ENCODE data around the gene PSMD12.
A peak's percentile ranks its signal among the peaks of the same experiment; 100 is the strongest.
"Not testable (repeated sequence)": the region's sequence is repeated elsewhere in the genome, so short reads cannot be mapped to it uniquely, and the experiment has no call there.

Gene PSMD12

GRCh38 chr17:67412032-67412431, 45.7 kb upstream of the PSMD12 start:
- ChIA-PET POLR2A (ENCODE audit: low non-redundant PET) (no interaction called here), CTCF (interaction anchor here (0.8 kb wide), 1 partner anchor 37 kb away, joined by 3 read pairs; no protein-coding TSS in a partner anchor)
- H3K27ac ChIP-seq = no peak overlapping the region
- TF ChIP-seq, protein P1, sequence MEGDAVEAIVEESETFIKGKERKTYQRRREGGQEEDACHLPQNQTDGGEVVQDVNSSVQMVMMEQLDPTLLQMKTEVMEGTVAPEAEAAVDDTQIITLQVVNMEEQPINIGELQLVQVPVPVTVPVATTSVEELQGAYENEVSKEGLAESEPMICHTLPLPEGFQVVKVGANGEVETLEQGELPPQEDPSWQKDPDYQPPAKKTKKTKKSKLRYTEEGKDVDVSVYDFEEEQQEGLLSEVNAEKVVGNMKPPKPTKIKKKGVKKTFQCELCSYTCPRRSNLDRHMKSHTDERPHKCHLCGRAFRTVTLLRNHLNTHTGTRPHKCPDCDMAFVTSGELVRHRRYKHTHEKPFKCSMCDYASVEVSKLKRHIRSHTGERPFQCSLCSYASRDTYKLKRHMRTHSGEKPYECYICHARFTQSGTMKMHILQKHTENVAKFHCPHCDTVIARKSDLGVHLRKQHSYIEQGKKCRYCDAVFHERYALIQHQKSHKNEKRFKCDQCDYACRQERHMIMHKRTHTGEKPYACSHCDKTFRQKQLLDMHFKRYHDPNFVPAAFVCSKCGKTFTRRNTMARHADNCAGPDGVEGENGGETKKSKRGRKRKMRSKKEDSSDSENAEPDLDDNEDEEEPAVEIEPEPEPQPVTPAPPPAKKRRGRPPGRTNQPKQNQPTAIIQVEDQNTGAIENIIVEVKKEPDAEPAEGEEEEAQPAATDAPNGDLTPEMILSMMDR (conservative IDR thresholded peaks at IDR 0.05; ENCODE audit: low read depth) = no peak
- DNase-seq (ENCODE audit: low spot score) = no peak

DNA sequence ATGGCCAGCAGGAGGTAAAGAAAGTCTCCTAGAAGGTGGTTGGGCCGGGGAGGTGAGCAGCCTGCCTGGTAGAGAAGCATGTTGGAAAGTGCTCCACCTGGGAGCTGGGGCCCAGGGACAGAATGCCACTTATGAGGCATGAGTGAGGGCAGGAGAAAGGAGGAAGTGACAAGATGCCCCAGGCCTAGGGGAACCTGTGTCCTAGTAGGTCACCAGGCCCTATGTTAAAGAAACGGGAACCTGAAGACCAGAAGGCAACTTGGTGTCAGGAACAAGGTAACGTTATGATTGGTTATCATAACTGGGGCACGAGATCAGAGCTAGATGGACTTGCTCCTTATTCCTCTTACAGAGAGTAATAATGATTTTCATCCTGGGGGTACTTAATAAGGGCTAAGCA, 45.0 kb upstream of the PSMD12 start:
- TF ChIP-seq, protein P1 (conservative IDR thresholded peaks at IDR 0.05; ENCODE audit: low read depth) = no peak
- ChIA-PET POLR2A (ENCODE audit: low non-redundant PET) (no interaction called here), CTCF (interaction anchor here (0.8 kb wide), 1 partner anchor 37 kb away, joined by 3 read pairs; no protein-coding TSS in a partner anchor)
- no peak overlapping the region for H3K27ac ChIP-seq
- no peak for DNase-seq (ENCODE audit: low spot score)

GRCh38 chr17:67408455-67408830, 42.1 kb upstream of the PSMD12 start:
- DNase-seq (ENCODE audit: low spot score); CTCF ChIA-PET; POLR2A ChIA-PET (ENCODE audit: low non-redundant PET): not testable (repeated sequence)
- peak overlapping the region; percentile 22 for H3K27ac ChIP-seq

DNA sequence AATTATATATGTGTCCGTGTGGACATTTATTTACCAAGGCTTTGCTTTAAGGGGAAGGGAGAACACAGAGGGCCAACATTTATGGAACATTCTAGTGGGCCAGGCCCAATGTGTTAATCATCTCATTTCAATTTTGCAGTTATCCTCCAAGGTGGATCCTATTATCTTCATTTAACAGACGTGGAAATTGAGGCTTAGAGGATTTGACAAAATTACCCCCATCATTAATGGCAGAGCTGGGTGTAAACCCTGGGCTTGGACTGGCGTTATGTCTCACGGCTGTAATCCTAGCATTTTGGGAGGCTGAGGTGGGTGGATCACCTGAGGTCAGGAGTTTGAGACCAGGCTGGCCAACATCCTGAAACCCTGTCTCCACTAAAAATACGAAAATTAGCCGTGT, 37.1 kb upstream of the PSMD12 start:
- ChIA-PET CTCF (interaction anchor here (1.1 kb wide), 1 partner anchor 17 kb away, joined by 3 read pairs; no protein-coding TSS in a partner anchor), POLR2A (ENCODE audit: low non-redundant PET) (no interaction called here)
- DNase-seq (ENCODE audit: low spot score) = no peak
- H3K27ac ChIP-seq = no peak overlapping the region
- TF ChIP-seq, protein P1 (conservative IDR thresholded peaks at IDR 0.05; ENCODE audit: low read depth) = no peak

- no peak overlapping the region for H3K27ac ChIP-seq
- TF ChIP-seq, protein P1 (conservative IDR thresholded peaks at IDR 0.05; ENCODE audit: low read depth) = no peak
- POLR2A ChIA-PET (ENCODE audit: low non-redundant PET) = no interaction called here
- DNase-seq (ENCODE audit: low spot score) = no peak
- CTCF ChIA-PET = no interaction called here
Measured at GRCh38 chr17:67403065-67403464, 36.7 kb upstream of the PSMD12 start.

DNA sequence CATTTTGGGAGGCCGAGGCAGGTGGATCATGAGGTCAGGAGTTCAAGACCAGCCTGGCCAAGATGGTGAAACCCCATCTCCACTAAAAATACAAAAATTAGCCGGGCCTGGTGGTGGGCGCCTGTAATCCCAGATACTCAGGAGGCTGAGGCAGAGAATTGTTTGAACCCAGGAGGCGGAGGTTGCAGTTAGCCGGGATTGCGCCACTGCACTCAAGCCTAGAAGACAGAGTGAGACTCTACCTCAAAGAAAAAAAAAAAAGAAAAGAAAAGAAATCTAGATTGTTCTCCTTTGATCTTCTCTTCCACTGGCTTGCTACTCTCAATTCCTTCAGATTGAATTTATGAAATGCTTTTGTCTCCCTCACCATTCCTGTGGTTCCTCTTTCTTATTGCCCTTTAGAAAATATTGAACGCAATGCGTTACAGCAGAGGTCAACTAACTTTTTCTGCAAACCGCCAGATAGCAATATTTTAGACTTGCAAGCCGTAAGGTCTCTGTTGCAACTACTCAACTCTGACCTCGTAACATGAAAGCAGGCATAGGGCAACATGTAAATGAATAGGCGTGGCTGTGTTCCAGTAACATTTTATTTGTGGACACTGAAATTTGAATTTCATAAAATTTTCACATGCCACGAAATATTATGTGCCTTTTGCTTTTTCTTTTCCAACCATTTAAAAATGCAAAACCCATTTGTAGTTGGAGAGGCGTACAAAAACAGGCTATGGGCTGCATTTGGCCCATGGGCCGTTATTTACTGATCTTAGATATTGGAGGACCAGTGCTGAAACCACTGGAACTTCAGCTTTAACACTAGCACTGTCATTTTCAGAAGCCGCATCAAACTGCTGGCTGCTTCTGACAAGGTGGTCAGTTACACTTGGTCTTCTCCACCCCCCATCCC, 35.5 kb upstream of the PSMD12 start:
- no peak for DNase-seq (ENCODE audit: low spot score)
- TF ChIP-seq, protein P1 (conservative IDR thresholded peaks at IDR 0.05; ENCODE audit: low read depth) = no peak
- POLR2A ChIA-PET (ENCODE audit: low non-redundant PET) = no interaction called here
- H3K27ac ChIP-seq = no peak overlapping the region
- CTCF ChIA-PET = no interaction called here

- CTCF ChIA-PET = interaction anchor here (0.6 kb wide), 1 partner anchor 14 kb away, joined by 4 read pairs; no protein-coding TSS in a partner anchor
- no peak overlapping the region for H3K27ac ChIP-seq
- POLR2A ChIA-PET (ENCODE audit: low non-redundant PET) = no interaction called here
- TF ChIP-seq, protein P1 (conservative IDR thresholded peaks at IDR 0.05; ENCODE audit: low read depth) = no peak
- no peak for DNase-seq (ENCODE audit: low spot score)
Measured at GRCh38 chr17:67401106-67401505, 34.7 kb upstream of the PSMD12 start.

Measured in RWPE1 (cell line).